DMS79 treated with DMSO at 0.1 percent for 48 hours (cell line): ENCODE data around the gene IGFLR1.

Experiments
- DNase-seq: peaks from one replicate; lab custom pipeline; 2025; lab: John Stamatoyannopoulos, UW

The IGFLR1 gene, protein sequence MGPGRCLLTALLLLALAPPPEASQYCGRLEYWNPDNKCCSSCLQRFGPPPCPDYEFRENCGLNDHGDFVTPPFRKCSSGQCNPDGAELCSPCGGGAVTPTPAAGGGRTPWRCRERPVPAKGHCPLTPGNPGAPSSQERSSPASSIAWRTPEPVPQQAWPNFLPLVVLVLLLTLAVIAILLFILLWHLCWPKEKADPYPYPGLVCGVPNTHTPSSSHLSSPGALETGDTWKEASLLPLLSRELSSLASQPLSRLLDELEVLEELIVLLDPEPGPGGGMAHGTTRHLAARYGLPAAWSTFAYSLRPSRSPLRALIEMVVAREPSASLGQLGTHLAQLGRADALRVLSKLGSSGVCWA

DNA sequence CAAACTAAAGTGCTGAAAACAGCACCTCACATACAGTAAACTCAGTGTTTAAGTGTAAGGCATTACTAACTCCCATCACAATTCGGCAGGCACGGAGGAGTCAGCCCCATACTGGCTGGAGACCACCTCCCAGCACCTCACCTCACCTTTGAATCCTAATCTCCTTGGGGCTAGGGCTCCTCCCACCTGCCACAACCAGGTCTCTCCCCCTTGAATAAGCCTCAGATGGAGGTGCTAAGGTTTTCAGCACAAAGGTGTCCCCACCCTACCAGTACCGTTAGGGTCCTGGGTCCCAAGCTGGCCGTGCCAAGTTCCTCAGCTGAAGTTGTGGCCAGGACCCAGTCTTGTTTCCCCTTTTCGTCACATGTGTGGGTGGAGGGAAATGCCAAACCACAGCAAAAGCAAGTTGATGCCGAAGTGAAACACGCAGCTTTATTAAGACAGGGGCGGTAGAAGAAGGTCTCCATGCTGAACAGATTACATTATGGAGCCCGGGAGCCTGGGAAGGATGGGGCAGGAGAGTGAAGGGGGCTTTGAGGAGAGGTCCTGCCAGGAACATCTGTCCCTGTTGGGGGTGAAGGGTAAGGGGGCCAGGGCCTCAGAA, at the start of gene IGFLR1:
IGFLR1 (minus strand) TSS at position 332 of the 604 bp plus-strand sequence. CDS start 1,272 bp downstream, outside the sequence.
- DNase-seq: no peak

DNA sequence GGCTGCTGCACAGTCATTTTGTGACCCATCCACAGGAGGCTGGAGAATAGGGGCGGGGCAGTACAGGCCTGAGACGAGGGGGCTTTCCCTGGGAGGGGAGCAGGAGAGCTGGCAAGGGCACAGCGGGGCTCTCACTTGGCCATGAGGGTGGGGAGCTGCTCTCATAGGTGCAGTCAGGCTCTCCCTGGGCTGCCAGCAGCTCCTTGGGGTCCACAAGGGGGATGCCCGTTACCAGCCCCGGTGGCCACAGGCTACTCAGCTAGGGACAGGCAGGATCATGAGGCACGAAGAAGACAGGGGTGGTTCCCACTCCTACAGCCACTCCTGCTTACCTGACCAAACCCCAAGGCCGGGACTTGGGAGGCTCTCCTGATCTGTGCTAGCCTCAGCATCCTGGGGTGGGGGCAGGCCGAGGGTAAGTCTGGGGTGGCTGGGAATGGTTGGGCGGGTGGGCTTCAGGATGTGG, 49.6 kb upstream of the IGFLR1 start:
- no peak for DNase-seq

DNA sequence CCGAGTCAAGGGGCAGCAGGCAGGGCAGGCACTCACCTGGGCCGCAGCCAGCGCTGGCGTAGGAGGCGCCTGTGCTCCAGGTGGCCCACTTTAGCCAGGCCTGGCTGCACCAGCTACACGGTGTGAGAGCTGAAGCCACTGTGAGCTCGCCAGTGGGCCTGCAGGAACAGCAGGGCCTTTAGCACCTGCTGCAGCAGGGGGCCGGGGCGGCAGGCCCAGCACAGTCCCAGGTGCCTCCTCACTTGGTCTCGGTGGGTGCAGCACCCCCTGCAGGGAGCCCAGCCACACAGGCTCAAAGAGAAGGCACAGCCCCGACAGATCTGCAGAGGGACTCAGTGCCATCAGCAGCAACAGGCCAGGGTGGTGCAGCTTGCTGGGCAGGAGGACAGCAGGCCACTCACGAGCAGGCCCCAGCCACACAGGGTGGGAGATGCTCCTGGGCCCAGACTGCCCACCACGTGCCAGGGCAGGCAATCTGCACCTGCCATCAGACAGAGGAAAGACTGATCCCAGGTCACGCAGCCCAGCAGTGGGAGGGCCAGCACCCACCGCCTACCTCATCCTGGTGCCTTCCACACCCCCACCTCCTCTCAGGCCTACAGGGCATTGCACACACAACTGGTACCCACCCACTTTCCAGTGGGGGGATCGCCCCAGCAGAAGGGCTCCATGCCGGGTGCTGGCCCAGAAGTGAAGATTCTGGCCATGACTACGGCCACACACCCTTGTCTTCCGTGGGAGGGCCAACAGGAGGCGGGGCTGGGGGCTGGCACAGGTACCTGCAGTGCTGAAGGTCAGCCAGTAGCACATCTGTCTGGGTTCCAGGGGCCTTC, 48.9 kb upstream of the IGFLR1 start:
- DNase-seq: peak; percentile 33

DNA sequence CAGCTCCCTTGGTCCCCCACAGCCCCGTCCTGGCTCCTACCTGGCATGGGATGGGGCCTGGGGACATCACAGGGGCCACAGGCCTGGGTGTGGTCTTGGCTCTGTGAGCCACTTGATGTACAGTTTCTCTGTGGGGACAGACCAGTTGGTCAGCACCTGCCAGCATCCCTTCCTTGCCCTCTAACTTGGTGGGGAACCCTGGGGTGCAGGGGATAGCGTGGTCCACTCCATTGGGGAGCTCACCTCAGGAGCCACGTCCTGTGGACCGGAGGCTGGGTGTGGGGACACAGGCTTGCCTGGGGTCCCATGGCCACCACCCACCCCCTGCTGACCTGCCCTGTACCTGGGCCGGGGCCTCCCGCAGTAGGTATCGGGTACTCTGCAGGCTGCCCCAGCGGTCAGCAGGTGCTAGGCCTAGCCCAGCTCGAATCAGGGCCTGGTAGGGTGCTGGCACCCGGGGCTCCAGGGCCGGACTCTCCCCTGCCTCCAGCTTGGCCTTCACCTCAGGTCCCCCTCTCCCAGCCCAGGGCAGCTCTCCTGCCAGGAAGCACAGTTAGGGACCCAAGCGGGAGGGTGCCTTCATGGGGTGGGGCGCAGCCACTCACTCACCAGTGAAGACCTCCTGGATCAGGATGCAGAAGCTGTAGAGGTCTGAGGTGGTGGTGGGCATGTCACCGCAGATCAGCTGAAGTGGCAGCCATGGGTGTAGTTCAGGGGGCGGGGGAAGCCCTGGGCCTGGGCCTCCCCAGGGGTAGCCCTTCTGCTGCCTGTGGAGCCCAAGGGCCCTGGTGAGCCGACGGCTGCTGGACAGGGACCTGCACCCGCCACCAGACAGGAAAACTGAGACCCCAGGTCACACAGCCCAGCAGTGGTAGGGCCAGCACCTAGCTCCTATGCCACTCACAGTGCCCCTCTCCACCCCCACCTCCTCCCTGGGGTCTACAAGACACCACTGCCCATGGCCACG, 48.0 kb upstream of the IGFLR1 start:
- DNase-seq: no peak

DNA sequence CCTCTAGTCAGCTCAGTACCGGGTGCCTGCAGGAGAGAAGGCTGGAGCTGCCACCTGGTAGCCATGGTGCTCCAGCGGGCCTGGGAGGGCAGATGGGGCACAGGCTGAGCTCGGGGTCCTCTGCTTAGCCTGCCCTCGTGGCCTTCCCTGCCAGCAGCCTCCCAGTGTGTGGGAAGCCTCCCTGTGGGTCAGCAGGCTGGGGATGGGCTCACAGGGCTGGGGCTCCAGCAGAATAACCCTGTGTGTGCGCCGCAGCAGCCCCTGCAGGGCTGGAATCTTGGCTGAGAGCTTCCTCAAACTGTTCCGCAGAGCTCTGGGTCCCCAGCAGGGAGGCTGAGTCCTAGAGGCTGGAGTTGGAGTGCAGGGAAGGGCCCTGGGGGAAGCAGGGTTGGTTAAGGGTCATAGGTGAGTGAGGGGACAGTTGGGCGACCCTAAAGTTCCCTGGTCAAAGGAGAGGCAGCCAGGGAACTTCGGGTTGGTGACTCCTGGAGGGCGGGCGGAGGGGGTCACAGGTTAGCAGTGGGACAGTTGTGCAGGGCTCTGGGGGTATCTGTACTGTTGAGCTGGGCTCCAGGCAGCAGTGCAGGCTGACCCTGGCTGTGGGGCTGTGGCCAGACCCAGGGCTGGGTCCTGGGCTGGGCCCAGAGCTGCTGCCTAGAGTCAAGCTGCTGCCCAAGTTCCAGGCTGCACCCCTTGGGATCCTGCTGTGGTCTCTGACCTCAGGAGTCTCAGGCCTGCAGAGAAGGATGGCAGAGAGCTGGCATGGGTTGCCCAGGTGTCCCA, 47.1 kb upstream of the IGFLR1 start:
- no peak for DNase-seq

DNA sequence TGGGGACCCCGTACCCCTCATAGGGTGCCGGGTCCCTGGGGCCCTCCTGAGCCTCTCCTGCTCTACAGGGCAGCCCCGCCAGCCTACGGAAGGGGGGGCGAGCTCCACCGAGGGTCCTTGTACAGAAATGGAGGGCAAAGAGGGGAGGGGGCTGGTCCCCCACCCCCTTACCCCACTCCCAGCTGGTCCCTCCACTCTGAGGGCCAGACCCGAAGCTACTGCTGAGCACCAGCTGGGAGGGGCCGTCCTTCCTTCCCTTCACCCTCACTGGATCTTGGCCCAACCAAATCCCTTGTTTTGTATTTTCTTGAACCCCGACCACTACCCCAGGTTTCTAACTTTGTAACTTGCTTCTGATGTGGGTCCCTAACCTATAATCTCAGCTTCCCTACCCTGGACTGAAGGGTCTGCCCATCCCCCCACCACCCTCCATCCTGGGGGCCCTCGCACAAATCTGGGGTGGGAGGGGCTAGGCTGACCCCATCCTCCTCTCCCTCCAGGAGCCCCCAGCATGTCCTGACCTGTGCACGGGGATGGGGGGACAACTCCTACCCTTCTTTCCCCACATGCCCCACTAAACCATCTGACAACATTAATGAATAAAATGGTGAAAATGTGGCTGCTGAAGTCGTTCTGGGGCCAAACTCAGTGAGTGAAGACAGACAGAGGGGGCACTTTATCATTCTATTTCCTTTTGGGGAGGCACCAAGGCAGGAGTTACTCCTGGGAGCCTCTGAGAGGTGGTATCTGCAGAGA, 46.1 kb upstream of the IGFLR1 start:
- DNase-seq: no peak

DNA sequence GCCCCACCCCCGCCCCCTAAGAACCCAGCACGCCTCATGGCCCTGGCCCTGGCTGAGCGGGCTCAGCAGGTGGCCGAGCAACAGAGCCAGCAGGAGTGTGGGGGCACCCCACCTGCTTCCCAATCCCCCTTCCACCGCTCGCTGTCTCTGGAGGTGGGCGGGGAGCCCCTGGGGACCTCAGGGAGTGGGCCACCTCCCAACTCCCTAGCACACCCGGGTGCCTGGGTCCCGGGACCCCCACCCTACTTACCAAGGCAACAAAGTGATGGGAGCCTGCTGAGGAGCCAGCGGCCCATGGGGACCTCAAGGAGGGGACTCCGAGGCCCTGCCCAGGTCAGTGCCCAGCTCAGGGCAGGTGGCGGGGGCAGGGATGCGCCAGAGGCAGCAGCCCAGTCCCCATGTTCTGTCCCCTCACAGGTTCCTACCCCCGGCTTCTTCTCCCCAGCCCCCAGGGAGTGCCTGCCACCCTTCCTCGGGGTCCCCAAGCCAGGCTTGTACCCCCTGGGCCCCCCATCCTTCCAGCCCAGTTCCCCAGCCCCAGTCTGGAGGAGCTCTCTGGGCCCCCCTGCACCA, 45.1 kb upstream of the IGFLR1 start:
- DNase-seq: no peak

DNA sequence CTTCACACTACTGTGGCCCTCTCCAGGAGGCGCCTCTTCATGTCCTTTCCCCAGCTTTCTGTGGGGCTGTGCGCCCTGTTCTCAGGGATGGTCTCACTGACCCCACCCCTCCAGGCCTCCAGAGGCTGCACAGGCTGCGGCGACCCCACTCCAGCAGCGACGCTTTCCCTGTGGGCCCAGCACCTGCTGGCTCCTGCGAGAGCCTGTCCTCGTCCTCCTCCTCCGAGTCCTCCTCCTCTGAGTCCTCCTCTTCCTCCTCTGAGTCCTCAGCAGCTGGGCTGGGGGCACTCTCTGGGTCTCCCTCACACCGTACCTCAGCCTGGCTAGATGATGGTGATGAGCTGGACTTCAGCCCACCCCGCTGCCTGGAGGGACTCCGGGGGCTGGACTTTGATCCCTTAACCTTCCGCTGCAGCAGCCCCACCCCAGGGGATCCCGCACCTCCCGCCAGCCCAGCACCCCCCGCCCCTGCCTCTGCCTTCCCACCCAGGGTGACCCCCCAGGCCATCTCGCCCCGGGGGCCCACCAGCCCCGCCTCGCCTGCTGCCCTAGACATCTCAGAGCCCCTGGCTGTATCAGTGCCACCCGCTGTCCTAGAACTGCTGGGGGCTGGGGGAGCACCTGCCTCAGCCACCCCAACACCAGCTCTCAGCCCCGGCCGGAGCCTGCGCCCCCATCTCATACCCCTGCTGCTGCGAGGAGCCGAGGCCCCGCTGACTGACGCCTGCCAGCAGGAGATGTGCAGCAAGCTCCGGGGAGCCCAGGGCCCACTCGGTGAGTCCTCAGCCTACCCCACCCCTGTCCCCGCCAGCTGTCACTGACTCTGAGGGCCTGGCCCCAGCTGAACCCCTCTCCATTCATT, 44.3 kb upstream of the IGFLR1 start:
- no peak for DNase-seq

DNA sequence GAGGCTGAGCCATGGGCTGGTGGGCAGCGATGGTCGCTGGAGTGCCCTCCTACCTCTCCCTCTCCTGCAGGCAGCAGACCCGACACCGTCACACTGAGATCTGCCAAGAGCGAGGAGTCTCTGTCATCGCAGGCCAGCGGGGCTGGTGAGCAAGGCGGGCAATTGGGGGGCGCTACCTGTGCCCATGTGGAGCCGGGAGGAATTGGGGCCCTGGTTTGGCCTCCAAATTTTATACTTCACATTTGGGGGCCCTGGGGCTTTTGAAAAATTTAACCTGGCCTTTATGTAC, 43.0 kb upstream of the IGFLR1 start:
- DNase-seq: no peak

DNA sequence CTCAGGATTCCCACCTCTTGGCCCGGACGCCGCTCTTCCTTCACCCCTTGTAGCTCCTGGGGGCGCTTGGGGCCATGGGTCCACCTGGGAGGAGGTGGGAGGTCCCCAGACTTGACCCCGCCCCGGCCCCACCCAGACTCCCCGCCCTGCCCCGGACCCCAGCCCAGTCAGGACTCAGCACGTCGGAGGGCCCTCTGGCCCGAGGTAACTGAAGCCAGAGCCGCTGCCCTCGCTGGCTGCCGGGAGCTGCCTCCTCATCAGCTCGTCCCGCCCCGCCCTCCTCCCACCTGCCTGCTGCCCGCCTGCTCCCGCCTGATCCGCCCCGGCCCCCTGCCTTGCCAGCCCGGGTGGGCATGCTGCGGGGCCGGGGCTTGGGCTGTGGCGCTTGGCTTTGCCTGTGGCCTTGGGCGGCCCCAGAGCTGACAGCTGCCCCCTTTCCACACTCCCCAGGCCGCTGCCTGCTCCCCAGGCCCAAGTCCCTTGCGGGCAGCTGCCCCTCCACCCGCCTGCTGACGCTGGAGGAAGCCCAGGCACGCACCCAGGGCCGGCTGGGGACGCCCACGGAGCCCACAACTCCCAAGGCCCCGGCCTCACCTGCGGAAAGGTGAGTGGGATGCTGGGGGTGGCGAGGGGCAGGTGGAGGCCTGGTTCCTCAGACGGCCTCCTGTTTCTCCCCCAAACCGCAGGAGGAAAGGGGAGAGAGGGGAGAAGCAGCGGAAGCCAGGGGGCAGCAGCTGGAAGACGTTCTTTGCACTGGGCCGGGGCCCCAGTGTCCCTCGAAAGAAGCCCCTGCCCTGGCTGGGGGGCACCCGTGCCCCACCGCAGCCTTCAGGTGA, 42.5 kb upstream of the IGFLR1 start:
- DNase-seq: no peak

DNA sequence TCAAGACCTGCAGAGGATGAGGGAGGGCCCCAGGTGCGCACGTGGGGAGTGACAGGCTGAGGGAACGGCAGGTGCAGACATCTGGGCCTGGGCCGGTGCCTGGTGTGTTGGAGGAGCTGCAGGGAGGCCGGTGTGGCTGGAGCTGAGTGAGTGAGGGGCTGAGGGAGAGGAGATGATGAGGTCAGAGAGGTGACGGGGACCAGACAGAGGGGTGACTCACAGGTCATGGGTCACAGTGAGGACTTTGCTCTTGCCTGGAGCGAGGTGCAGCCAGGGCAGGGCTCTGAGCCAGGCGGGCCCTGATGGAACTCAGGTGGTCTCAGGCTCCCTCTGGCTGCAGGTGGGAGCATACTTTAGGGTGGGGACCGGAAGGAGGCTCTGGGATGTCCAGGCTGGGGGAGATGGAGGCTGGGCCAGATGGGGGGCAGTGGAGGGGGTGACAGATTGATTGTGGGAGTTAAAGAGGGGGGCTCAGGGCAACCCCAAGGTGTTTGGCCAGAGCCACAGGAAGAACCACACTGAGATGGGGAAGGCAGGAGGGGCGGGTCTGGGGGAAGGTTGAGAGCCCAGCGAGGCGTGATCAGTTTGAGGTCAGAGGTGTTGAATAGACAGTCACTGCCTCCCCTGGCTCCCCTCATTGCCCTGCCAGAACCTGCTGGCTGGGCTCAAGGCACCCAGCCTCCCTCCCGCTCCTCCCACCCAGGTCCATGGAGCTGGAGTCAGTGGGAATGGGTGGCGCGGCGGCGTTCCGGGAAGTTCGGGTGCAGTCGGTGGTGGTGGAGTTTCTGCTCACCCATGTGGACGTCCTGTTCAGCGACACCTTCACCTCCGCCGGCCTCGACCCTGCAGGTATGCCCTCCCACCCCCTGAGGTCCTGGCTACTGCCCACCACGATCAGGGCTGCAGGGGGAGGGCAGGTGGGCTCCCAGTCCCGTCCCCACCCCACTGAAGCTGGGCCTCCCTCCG, 41.5 kb upstream of the IGFLR1 start:
- no peak for DNase-seq

DNA sequence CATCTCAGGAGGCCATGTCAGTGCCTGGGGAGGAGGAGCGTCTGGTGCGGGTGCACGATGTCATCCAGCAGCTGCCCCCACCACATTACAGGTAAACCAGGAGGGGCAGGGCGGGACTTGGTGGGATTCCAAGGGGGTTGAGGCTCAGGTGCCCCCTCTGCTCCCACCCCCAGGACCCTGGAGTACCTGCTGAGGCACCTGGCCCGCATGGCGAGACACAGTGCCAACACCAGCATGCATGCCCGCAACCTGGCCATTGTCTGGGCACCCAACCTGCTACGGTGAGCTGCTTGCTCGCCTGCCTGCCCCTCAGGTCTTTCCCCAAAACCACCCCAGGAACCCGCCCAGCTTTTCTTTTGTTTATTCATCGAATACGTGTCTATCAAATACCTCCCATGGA, 40.3 kb upstream of the IGFLR1 start:
- no peak for DNase-seq

DNA sequence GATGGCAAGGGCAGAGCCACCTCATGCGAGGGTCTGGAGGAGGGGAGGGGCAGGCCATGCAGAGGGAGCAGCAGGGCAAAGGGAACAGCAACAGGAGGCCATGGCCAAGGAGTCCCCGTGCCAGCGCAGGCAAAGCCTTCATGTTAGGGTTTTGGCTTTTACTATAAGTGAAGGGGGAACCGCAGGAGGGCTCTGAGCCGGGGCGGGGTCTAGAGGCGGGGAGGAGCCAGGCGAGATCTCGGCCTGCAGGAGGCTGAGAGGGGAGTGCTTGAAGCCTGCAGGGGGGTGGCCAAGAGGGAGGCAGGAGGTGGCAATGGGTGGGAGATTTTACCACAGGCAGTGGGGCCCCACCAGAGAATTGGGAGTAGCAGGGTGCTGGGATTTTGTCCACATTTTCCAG, 39.4 kb upstream of the IGFLR1 start:
- no peak for DNase-seq

DNA sequence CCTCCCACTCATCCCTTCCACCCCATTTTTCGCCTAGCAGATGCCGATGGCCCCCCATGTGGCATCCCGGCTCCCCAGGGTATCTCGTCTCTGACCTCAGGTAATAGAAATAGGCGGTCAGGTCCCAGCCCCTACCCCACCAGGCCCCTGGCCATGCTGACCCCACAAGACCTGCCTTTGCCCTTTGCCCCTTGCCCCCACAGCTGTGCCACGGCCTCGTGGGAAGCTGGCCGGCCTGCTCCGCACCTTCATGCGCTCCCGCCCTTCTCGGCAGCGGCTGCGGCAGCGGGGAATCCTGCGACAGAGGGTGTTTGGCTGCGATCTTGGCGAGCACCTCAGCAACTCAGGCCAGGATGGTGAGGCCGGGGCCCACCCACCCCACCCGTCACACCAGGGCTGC, 38.5 kb upstream of the IGFLR1 start:
- DNase-seq: no peak

DNA sequence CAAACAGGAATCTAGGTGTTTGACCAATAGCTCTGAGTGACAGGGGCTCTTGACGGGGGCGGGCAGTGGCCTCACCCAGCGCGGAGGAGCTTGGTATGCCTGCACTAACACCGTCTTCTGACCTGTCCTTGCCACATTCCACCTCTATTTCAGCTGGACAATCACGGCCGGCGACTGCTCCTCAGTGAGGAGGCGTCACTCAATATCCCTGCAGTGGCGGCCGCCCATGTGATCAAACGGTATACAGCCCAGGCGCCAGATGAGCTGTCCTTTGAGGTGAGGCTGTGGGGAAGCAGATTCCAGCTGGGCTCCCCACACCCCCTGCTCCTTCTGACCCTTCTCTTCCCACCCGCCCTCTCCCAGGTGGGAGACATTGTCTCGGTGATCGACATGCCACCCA, 37.8 kb upstream of the IGFLR1 start:
- no peak for DNase-seq

DNA sequence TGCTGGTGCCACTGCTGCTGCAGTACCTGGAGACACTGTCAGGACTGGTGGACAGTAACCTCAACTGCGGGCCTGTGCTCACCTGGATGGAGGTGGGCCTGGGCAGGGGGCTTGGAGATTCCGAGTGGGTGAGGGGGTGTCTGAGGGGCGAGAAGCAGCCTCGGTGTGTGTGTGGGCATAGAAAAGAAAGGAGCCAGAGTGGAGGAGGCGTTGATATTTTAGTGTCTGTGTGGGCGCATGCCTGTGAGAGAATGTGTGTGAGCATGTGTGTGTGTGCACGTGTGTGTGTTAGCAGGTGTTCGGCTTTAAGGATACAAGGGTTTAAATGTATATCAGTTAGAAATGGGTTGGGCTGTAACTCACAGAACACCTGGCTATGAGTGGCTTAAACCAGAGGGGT, 36.8 kb upstream of the IGFLR1 start:
- DNase-seq: no peak

DNA sequence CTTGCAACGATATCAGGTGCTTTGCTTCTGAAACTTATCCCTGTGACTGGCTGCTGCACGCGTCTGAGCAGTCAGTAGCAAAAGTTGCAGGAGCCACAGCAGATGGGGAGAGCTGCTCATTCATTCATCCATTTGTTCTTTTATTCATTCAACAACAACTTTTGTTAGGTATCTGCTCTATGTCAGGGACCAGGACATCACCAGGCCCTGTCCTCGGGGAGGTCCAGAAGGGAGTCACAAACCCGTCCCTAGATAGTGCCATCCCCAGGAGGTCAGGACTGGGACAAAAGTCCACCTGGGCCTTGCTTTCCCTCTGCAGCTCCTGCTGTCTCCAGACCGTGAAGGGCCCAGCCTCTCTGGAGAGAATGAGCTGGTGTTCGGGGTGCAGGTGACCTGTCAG, 35.7 kb upstream of the IGFLR1 start:
- DNase-seq: no peak
